Effector memory CD8-positive, alpha-beta T cell (primary cell): Measurements from ENCODE around the gene TUBA3E.
"Not testable (repeated sequence)": the region's sequence is repeated elsewhere in the genome, so short reads cannot be mapped to it uniquely, and the experiment has no call there.

Experiments
- ATAC-seq: fragments of 150-1000 bp; cut with Tn5 transposase; replicated peaks from 2 replicates; pipeline ENCODE4 v1.10.0; 2021; ENCODE audit warnings: mild to moderate bottlenecking, moderate library complexity
- DNase-seq, 3 experiments: peaks; one replicate each; pipeline ENCODE4 v3.0.0; 2021
- H3K27ac Mint-ChIP-seq, 2 donors: one replicate each; pipeline ENCODE4 v1.8.0; 2022; ENCODE audit warnings: mild to moderate bottlenecking in 2 of 2, mixed read lengths in 2 of 2, moderate library complexity in 2 of 2
- H3K27me3 Mint-ChIP-seq, 2 donors: one replicate each; pipeline ENCODE4 v1.8.0; 2022; ENCODE audit warnings: mixed read lengths in 2 of 2
- H3K36me3 Mint-ChIP-seq: one replicate; pipeline ENCODE4 v1.8.0; 2022; ENCODE audit warnings: mild to moderate bottlenecking, moderate library complexity, mixed read lengths; ENCODE audit not compliant: insufficient read depth
- H3K4me1 Mint-ChIP-seq, 2 donors: one replicate each; pipeline ENCODE4 v1.8.0; 2022; ENCODE audit warnings: low read depth in 2 of 2, mixed read lengths in 2 of 2
- H3K4me3 Mint-ChIP-seq, 2 donors: one replicate each; pipeline ENCODE4 v1.8.0; 2022; ENCODE audit warnings: mild to moderate bottlenecking in 2 of 2, mixed read lengths in 2 of 2, moderate library complexity in 2 of 2
- H3K9me3 Mint-ChIP-seq, 2 donors: one replicate each; pipeline ENCODE4 v1.8.0; 2022; ENCODE audit warnings: mixed read lengths in 2 of 2
- total RNA-seq, 9 experiments: gene quantifications; one replicate each; lab custom pipeline; 2026; lab: John Stamatoyannopoulos, UW

The TUBA3E gene
- total RNA-seq, result 0 reads per million in 9 experiments

DNA sequence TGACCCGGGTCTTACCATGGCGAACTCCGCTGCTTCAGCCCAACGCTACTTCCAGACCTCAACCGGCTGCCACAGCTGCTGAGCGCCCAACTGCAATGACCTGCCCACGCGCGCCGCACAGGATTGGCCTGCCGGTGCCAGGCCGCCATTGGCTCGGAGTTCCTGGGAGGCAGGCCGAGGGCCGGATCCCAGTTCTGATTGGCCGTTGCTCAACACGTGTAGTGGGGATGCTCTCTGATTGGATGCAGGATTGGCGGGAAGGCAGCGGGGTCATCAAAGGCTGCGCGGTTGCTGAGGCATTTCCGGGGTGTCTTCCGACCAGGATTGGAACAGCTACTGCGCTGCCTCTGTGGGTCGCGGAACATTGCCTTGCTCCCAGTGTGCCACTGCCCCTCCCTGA is at the start of gene TUBA3E:
Gene TUBA3E (minus strand): TSS at position 97 of the 400 bp plus-strand sequence. CDS start 79 bp downstream, at position 18.
- Mint-ChIP-seq H3K36me3 (no peaks in the 10 kb centered on the region), H3K4me3 (no peak within 1 kb of the TSS), H3K27ac (no peak within 1 kb of the TSS), H3K4me1 (no peaks in the 10 kb centered on the region), H3K27me3 (peaks cover 0 to 11% of the 10 kb centered on the region in 2 donors), H3K9me3 (no peaks in the 10 kb centered on the region)
- ATAC-seq (no peak), DNase-seq (no peak)

DNA sequence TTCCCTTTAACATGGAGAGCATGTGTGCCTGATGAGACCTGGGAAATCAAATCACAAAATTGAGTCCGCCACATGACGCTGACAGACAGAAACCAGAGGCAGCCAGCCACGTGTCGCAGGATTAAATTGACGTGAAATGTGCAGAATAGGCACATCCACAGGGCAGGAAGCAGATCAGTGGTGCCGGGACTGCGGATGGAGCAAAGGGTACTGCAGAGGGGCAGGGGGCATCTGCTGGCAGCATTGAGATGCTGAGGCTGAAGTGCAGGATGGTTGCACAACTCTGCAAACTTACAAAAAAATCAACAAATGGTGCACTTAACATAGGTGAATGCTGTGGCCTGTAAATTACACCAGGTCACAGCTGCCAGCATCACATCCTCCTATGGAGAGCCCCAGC is 48.2 kb upstream of the TUBA3E start:
- H3K27ac Mint-ChIP-seq, result no peak overlapping the region
- DNase-seq, result no peak
- no peaks in the 10 kb centered on the region for H3K9me3 Mint-ChIP-seq
- no peaks in the 10 kb centered on the region for H3K4me1 Mint-ChIP-seq
- H3K27me3 Mint-ChIP-seq, result peaks cover 56 to 65% of the 10 kb centered on the region in 2 donors
- no peak for ATAC-seq
- H3K36me3 Mint-ChIP-seq, result no peaks in the 10 kb centered on the region
- no peak overlapping the region for H3K4me3 Mint-ChIP-seq

DNA sequence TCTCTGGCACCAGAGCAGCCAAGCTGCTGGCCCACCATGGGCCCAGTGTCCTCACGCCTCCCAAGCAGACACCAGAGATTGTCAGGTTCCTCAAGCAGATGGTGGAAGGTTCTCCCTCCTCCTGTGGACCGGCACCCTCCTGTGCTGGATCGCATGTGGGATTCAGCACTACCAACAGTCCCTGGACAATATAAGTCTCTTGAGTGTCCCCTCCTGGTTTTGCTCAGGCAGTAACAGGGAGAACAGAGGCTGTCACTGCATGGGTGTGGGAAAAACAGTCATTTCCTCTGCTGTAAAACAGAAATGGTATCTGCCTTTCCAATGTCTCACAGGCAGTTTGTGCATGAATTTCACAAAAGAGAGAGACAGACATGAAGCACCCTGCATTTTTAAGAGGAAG is 47.7 kb upstream of the TUBA3E start:
- no peak overlapping the region for H3K4me3 Mint-ChIP-seq
- no peaks in the 10 kb centered on the region for H3K9me3 Mint-ChIP-seq
- no peak for ATAC-seq
- no peak for DNase-seq
- H3K27me3 Mint-ChIP-seq, result peaks cover 56 to 65% of the 10 kb centered on the region in 2 donors
- no peaks in the 10 kb centered on the region for H3K36me3 Mint-ChIP-seq
- H3K4me1 Mint-ChIP-seq, result no peaks in the 10 kb centered on the region
- H3K27ac Mint-ChIP-seq, result no peak overlapping the region

DNA sequence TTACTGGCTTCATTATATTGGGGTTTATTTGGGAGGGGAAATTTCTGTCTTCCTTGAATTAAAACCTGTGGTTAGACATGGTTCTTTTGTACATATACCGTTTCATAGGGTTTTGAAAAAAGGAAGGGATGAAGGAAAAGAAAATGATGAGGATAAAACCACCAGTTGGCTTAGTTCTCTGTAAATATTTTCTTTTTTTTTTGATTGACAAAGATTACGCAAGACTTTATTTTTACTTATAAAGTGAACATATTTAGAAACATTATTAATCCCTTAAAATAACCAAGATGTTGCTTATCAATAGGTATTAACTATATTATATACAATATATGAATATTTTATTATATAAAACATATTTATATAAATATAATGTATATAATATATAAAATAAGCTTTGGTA is 45.1 kb upstream of the TUBA3E start:
- no peak for ATAC-seq
- no peak for DNase-seq
- Mint-ChIP-seq H3K27ac (no peak overlapping the region), H3K36me3 (no peaks in the 10 kb centered on the region), H3K4me3 (no peak overlapping the region), H3K4me1 (no peaks in the 10 kb centered on the region), H3K27me3 (peaks cover 35 to 52% of the 10 kb centered on the region in 2 donors), H3K9me3 (no peaks in the 10 kb centered on the region)

GRCh38 chr2:130241041-130241707 is 42.9 kb upstream of the TUBA3E start:
- Mint-ChIP-seq H3K27ac (no peak overlapping the region), H3K9me3 (no peaks in the 10 kb centered on the region), H3K36me3 (no peaks in the 10 kb centered on the region), H3K27me3 (peaks cover 31% of the 10 kb centered on the region in 2 donors), H3K4me1 (no peaks in the 10 kb centered on the region), H3K4me3 (no peak overlapping the region)
- ATAC-seq (no peak), DNase-seq (no peak)

GRCh38 chr2:130239581-130239980 is 41.3 kb upstream of the TUBA3E start:
- not testable (repeated sequence) for H3K4me1 Mint-ChIP-seq, ATAC-seq, H3K36me3 Mint-ChIP-seq, H3K27ac Mint-ChIP-seq, H3K4me3 Mint-ChIP-seq, H3K9me3 Mint-ChIP-seq, DNase-seq
- H3K27me3 Mint-ChIP-seq, result peaks cover 22 to 26% of the 10 kb centered on the region in 2 donors

GRCh38 chr2:130233066-130233465 is 34.8 kb upstream of the TUBA3E start:
- H3K27ac Mint-ChIP-seq, H3K36me3 Mint-ChIP-seq, ATAC-seq, H3K4me1 Mint-ChIP-seq, H3K4me3 Mint-ChIP-seq, DNase-seq, H3K9me3 Mint-ChIP-seq: not testable (repeated sequence)
- H3K27me3 Mint-ChIP-seq, result peaks cover 18 to 29% of the 10 kb centered on the region in 2 donors

DNA sequence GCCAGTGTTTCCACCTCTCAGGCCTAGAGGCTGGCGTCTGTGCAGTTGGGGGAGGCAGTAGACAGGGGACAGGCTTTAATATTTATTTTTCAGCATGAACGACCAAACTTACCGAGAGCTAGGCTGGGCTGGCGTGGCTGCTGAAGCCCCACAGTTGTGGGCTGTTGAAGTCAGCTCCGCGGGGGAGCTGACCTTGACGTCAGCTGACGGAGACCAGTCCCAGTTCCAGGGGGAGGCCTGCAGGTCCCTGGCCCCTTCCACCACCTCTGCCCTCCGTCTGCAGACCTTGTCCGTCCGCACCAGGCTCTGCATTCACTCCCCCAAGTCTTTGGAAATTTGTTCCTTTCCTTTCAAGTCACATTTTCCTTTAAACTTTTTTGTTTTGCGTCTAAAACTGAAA is 33.4 kb upstream of the TUBA3E start:
- H3K9me3 Mint-ChIP-seq, result no peaks in the 10 kb centered on the region
- peaks cover 0 to 2% of the 10 kb centered on the region in 2 donors for H3K4me1 Mint-ChIP-seq
- no peak overlapping the region for H3K27ac Mint-ChIP-seq
- H3K4me3 Mint-ChIP-seq, result no peak overlapping the region
- ATAC-seq (no peak), DNase-seq (no peak)
- peaks cover 22 to 36% of the 10 kb centered on the region in 2 donors for H3K27me3 Mint-ChIP-seq
- H3K36me3 Mint-ChIP-seq, result no peaks in the 10 kb centered on the region

DNA sequence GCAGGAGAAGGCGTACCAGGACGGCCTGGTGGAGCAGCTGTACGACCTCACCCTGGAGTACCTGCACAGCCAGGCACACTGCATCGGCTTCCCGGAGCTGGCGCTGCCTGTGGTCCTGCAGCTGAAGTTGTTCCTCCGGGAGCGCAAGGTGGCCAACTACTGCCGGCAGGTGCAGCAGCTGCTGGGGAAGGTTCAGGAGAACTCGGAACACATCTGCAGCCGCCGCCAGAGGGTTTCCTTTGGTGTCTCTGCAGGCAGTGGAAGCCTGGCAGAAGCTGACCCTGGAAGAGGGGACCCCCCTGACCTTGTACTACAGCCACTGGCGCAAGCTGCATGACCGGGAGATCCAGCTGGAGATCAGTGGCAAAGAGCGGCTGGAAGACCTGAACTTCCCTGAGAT is 32.7 kb upstream of the TUBA3E start:
- H3K4me1 Mint-ChIP-seq, H3K9me3 Mint-ChIP-seq, ATAC-seq, H3K36me3 Mint-ChIP-seq, DNase-seq, H3K27ac Mint-ChIP-seq, H3K4me3 Mint-ChIP-seq: not testable (repeated sequence)
- H3K27me3 Mint-ChIP-seq, result peaks cover 19 to 36% of the 10 kb centered on the region in 2 donors

DNA sequence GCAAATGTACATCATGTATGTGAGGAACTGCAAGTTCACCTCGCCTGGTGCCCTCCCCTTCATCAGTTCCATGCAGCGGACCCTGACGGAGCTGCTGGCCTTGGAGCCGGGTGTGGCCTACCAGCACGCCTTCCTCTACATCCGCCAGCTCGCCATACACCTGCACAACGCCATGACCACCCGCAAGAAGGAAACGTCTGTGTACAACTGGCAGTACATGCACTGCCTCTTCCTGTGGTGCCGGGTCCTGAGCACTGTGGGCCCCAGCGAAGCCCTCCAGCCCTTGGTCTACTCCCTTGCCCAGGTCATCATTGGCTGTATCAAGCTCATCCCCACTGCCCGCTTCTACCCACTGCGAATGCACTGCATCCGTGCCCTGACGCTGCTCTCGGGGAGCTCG is 32.1 kb upstream of the TUBA3E start:
- not testable (repeated sequence) for H3K4me3 Mint-ChIP-seq, H3K36me3 Mint-ChIP-seq, H3K9me3 Mint-ChIP-seq, H3K4me1 Mint-ChIP-seq, DNase-seq, H3K27ac Mint-ChIP-seq, ATAC-seq
- peaks cover 19 to 36% of the 10 kb centered on the region in 2 donors for H3K27me3 Mint-ChIP-seq

DNA sequence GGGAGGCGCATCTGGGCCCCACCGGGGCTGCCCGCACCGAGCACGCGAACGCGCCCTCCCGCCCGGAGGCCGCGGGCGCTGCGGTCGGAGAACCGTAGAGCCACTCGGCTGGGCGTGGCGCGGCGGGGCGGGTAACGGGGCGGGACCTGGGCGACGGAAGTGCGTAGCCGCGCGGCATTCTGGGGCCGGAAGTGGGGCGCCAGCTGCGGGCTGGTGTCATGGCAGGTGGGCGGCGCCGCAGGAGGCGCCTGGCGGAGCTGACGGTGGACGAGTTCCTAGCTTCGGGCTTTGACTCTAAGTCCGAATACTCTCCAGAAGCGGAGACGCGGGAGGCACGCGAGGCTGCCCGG is 30.9 kb upstream of the TUBA3E start:
- H3K9me3 Mint-ChIP-seq, H3K4me1 Mint-ChIP-seq, H3K36me3 Mint-ChIP-seq, H3K27ac Mint-ChIP-seq, DNase-seq, H3K4me3 Mint-ChIP-seq: not testable (repeated sequence)
- H3K27me3 Mint-ChIP-seq, result peaks cover 16 to 32% of the 10 kb centered on the region in 2 donors
- peak; percentile 52 for ATAC-seq

DNA sequence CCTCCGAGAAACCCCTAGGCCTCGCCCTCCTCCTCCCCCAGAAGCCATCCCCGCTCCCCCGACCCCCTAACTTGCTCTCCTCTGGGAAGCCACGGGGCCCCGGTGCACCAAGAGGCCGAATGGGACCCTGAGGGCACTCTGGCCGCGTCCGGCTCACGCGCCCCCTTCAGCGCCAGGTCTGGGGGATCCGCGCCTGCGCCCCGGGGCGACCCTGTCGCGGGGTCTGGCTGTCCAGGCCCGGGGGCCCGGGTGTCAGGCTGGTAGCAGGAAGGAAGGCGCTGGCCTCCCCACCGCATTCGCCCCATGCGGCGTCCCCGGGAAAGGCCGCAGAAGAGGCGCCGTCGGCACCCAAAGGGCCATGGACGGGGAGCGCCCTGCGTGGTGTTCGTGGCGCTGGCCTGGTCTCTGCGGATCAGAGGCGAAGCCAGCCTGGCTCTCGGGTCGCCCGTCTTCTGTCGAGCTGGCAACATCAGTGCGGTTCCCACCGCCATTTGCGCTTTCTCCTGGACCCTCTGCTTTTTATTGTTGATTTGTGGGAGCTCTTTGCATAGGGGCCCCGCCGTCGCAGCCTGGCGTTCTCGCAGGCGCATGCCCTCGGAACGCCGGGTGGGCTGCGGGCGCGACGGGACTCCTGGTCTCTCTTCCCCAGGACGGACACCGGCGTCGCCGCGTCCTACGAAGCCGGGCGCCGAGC is 30.4 kb upstream of the TUBA3E start:
- H3K36me3 Mint-ChIP-seq, H3K27ac Mint-ChIP-seq, ATAC-seq, DNase-seq, H3K9me3 Mint-ChIP-seq, H3K4me1 Mint-ChIP-seq, H3K4me3 Mint-ChIP-seq: not testable (repeated sequence)
- peaks cover 14 to 27% of the 10 kb centered on the region in 2 donors for H3K27me3 Mint-ChIP-seq

GRCh38 chr2:130228005-130228404 is 29.8 kb upstream of the TUBA3E start:
- H3K4me3 Mint-ChIP-seq, result not testable (repeated sequence)
- H3K27me3 Mint-ChIP-seq, result peaks cover 14 to 27% of the 10 kb centered on the region in 2 donors

DNA sequence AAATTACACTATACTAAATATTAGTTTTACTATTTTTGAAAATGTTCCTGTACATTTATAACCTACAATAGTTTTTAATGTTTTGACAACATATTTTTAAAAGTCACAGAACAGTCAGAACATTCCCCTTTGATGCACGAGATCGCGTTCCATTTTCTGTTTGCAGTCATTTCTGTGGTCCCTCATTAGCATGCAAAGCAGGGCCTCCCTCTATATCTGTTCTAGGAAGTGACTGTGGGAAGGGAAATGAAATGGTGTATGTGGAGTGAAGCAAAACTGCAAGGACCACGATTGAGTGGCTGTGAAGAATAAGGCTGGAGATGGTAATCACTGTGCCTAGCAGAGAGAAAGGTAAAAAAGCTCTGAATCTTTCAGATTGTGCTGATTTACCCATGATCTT is 24.3 kb upstream of the TUBA3E start:
- not testable (repeated sequence) for DNase-seq, H3K9me3 Mint-ChIP-seq, H3K4me1 Mint-ChIP-seq, H3K27ac Mint-ChIP-seq, H3K4me3 Mint-ChIP-seq, H3K36me3 Mint-ChIP-seq, ATAC-seq
- H3K27me3 Mint-ChIP-seq, result peaks cover 15% of the 10 kb centered on the region in 2 donors

More at GRCh38 chr2:130228005-130228404, 29.8 kb upstream of the TUBA3E start:
- not testable (repeated sequence) for ATAC-seq, H3K36me3 Mint-ChIP-seq, H3K9me3 Mint-ChIP-seq, DNase-seq, H3K4me1 Mint-ChIP-seq, H3K27ac Mint-ChIP-seq
